ENCODE data around the gene PTPN18.

Gene PTPN18

DNA sequence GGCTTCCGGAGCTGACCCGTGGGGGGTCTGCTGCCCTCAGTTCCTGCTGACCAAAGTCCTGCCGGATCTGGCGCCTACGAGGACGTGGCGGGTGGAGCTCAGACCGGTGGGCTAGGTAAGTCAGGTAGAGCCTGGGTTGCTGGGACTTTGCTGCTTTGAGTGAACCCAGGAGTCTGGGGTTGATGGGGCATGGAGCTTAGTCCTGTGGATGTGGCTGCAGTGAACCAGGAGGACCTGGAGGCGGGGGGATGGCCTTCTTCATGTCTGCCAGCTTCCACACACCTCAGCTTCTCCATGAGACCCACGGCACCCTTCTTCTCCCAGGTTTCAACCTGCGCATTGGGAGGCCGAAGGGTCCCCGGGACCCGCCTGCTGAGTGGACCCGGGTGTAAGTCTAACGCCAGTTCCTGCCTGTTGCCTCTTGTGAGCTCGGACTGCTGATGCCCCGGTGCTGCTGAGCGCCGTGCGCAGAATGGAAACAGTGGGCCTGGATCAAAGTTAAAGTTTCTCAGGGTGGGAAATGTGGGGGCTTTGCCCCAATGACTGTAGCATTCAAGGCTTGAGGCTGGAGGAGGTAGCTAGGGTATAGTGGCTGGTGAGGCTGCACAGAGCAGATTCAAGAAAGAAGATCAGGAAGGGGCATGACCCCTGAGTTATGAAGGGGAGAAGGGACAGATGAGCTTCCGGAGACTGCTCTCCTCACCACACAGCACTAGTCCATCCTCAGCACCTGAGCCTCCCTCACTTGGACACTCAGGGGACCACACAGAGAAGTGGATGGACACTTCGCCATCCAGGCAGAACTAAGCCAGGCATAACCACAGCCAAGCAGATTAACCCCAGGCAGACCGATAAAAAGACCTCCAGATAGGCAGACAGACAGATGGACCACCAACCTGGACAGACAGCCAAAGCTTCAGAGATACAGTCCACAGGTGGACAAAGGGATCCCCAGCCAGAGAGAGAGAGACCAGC, 17.3 kb downstream of the PTPN18 start:
- Mint-ChIP-seq H3K27me3 (ENCODE audit: low read depth) (no peaks in the 10 kb centered on the region), H3K4me1 (peaks cover 12% of the 10 kb centered on the region), H3K36me3 (ENCODE audit: low read depth) (peaks cover 11% of the 10 kb centered on the region), H3K9me3 (no peaks in the 10 kb centered on the region), H3K4me3 (peak overlapping the region; percentile 79 to 94 (median 89)), H3K27ac (peak overlapping the region; percentile 34 to 77 (median 47))
- TF ChIP-seq, protein P1, sequence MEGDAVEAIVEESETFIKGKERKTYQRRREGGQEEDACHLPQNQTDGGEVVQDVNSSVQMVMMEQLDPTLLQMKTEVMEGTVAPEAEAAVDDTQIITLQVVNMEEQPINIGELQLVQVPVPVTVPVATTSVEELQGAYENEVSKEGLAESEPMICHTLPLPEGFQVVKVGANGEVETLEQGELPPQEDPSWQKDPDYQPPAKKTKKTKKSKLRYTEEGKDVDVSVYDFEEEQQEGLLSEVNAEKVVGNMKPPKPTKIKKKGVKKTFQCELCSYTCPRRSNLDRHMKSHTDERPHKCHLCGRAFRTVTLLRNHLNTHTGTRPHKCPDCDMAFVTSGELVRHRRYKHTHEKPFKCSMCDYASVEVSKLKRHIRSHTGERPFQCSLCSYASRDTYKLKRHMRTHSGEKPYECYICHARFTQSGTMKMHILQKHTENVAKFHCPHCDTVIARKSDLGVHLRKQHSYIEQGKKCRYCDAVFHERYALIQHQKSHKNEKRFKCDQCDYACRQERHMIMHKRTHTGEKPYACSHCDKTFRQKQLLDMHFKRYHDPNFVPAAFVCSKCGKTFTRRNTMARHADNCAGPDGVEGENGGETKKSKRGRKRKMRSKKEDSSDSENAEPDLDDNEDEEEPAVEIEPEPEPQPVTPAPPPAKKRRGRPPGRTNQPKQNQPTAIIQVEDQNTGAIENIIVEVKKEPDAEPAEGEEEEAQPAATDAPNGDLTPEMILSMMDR (IDR thresholded peaks at IDR 0.05; ENCODE audit: unreplicated experiment in 3 of 3), result peak in 1 of 3 experiments; percentile 62

- H3K27ac Mint-ChIP-seq, result peak overlapping the region in 2 of 3 experiments; percentile 34 to 47
- TF ChIP-seq, protein P1 (IDR thresholded peaks at IDR 0.05; ENCODE audit: unreplicated experiment in 3 of 3), result no peak
- peaks cover 11% of the 10 kb centered on the region for H3K36me3 Mint-ChIP-seq (ENCODE audit: low read depth)
- H3K27me3 Mint-ChIP-seq (ENCODE audit: low read depth), result no peaks in the 10 kb centered on the region
- H3K4me1 Mint-ChIP-seq, result peaks cover 12% of the 10 kb centered on the region
- no peaks in the 10 kb centered on the region for H3K9me3 Mint-ChIP-seq
- H3K4me3 Mint-ChIP-seq, result peak overlapping the region; percentile 79 to 94 (median 89)
Measured at GRCh38 chr2:130373808-130374365, 18.0 kb downstream of the PTPN18 start.

DNA sequence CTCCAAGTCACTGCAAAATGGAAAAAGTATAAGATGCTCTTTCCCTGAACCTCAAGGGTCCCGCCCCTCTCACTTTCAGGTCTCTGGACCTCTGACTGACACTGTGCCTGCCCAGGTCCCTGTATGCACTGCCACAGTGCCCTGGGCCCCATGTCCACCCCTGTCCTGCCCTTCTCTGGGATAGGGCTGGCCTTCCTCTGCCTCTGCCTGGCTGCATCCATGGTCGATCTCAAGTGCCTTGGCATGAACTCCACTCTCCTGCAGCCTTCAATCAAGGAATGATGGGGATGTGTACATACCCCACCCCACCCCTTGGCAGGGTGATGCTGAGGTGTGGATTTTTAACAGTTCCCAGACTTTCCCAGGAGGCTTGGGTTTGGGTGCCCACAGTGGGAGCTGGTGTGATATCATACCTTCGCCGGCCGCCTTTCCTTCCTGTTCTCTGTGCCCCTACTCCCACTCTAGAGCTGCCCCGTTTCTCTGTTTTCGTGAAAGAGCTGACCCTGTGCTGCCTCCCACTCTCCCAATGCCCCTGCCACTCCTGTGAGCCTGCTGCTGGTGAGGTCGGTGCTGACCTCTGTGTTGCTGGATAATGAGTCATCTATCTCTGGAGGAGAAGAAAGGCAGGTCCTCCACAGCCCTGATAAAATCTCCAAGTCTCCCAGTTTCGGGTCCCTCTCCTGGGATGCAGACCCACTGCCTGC, 18.9 kb downstream of the PTPN18 start:
- H3K4me1 Mint-ChIP-seq, result peaks cover 12% of the 10 kb centered on the region
- H3K27me3 Mint-ChIP-seq (ENCODE audit: low read depth), result no peaks in the 10 kb centered on the region
- TF ChIP-seq, protein P1 (IDR thresholded peaks at IDR 0.05; ENCODE audit: unreplicated experiment in 3 of 3), result no peak
- H3K27ac Mint-ChIP-seq, result no peak overlapping the region
- no peaks in the 10 kb centered on the region for H3K9me3 Mint-ChIP-seq
- H3K36me3 Mint-ChIP-seq (ENCODE audit: low read depth), result peaks cover 11% of the 10 kb centered on the region
- peak overlapping the region; percentile 79 to 94 (median 89) for H3K4me3 Mint-ChIP-seq

- Mint-ChIP-seq H3K36me3 (ENCODE audit: low read depth) (peaks cover 11% of the 10 kb centered on the region), H3K27ac (no peak overlapping the region), H3K9me3 (no peaks in the 10 kb centered on the region), H3K27me3 (ENCODE audit: low read depth) (no peaks in the 10 kb centered on the region), H3K4me1 (peaks cover 12% of the 10 kb centered on the region), H3K4me3 (peak overlapping the region; percentile 74 to 94 (median 76))
- TF ChIP-seq, protein P1 (IDR thresholded peaks at IDR 0.05; ENCODE audit: unreplicated experiment in 3 of 3), result no peak
Measured at GRCh38 chr2:130375291-130376266, 19.7 kb downstream of the PTPN18 start.

All from nephron (organoid).